Activated naive CD8-positive, alpha-beta T cell treated with anti-CD3 and anti-CD28 coated beads, Interleukin-2, amount 10 ng/mL, durations not matched to agents 7 days and 5 days (primary cell): Measurements from ENCODE around the gene DNAJB8. TPM values are rescaled to one million over a fixed set of nuclear protein-coding genes. Genes with fewer than 3 reads are reported as not detected.

Source experiments
- ATAC-seq: fragments of 150-1000 bp; cut with Tn5 transposase; one replicate; pipeline ENCODE4 v1.10.0; 2021; ENCODE audit warnings: low read depth, moderate library complexity
- POLR2A ChIA-PET: fragments of 350-600 bp; sonication (Branson Sonifier 250); formaldehyde crosslinking; loops from one replicate; lab custom pipeline; 2021; ENCODE audit warnings: antibody characterized with exemption; lab: Charles Lee
- DNase-seq: peaks from one replicate; pipeline ENCODE4 v3.0.0; 2021
- H3K27ac Mint-ChIP-seq: one replicate; pipeline ENCODE4 v1.8.0; 2022; ENCODE audit warnings: mild to moderate bottlenecking, mixed read lengths
- H3K27me3 Mint-ChIP-seq: one replicate; pipeline ENCODE4 v1.8.0; 2022; ENCODE audit warnings: mild to moderate bottlenecking, moderate library complexity, mixed read lengths
- H3K36me3 Mint-ChIP-seq: one replicate; pipeline ENCODE4 v1.8.0; 2021; ENCODE audit warnings: mild to moderate bottlenecking, mixed read lengths
- H3K4me1 Mint-ChIP-seq: one replicate; pipeline ENCODE4 v1.8.0; 2021; ENCODE audit warnings: mixed read lengths
- H3K4me3 Mint-ChIP-seq: one replicate; pipeline ENCODE4 v1.8.0; 2022; ENCODE audit warnings: mild to moderate bottlenecking, moderate library complexity, mixed read lengths
- H3K9me3 Mint-ChIP-seq: one replicate; pipeline ENCODE4 v1.8.0; 2021; ENCODE audit warnings: mixed read lengths
- total RNA-seq, 2 experiments: library from RNA; stranded (reverse); gene quantifications; one replicate each; pipeline ENCODE4 v1.2.3, GENCODE V29; 2021

Gene DNAJB8
- total RNA-seq, 2 experiments from 2014 or later: not detected

DNA sequence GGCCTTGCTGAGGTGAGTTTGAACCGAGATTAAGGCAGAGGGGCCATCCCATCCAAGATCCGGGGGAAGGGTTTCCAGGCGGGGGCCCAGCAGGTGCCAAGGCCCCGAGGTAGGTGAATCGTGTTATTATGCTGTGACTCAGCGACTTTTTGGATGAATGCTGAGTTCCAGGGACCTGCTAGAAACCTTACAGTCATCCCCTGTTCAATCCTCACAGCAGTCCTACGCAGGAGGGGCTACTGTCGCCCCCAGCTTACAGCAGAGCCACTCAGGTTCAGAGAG is 40.9 kb downstream of the DNAJB8 start:
- no peak overlapping the region for H3K4me3 Mint-ChIP-seq
- H3K27me3 Mint-ChIP-seq: peaks cover 20% of the 10 kb centered on the region
- no peak overlapping the region for H3K27ac Mint-ChIP-seq
- DNase-seq (no peak), ATAC-seq (no peak)
- POLR2A ChIA-PET: no interaction called here
- H3K9me3 Mint-ChIP-seq: no peaks in the 10 kb centered on the region
- H3K36me3 Mint-ChIP-seq: no peaks in the 10 kb centered on the region
- H3K4me1 Mint-ChIP-seq: peaks cover 2% of the 10 kb centered on the region

DNA sequence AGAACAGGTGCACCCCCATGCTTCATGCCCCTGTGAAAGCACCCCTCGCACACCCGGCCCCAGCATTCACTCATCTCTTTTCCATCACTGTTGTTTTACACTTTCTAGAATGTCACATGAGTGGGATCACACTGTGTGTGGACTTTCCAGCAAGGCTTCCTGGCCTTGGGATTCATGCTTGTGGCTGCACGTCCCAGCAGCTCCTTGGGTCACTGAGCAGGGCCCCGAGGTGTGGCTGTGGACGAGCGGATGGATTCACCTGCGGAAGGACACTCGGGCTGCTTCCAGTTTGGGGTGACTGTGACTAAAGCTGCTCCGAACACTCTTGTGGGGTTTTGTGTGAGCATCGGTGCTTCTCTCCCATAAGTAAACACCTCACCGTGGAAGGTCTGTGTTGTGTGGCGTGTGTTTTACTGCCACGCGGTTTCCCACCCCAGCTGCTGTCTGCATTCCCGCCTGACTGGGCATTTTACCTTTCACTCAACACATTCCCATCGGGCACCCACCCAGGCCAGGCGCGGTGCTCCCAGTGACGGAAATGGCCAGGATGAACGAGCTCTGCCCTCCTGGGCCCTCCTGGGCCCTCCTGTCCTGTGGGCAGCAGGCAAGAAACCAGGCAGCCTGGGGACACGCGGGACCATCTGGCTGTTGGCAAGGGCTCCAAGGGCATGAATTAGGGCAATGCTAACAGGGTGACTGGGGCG is 41.4 kb downstream of the DNAJB8 start:
- POLR2A ChIA-PET: no interaction called here
- ATAC-seq: no peak
- Mint-ChIP-seq H3K9me3 (no peaks in the 10 kb centered on the region), H3K36me3 (no peaks in the 10 kb centered on the region), H3K4me1 (peaks cover 2% of the 10 kb centered on the region), H3K27ac (no peak overlapping the region), H3K27me3 (peaks cover 15% of the 10 kb centered on the region), H3K4me3 (no peak overlapping the region)
- DNase-seq: no peak

DNA sequence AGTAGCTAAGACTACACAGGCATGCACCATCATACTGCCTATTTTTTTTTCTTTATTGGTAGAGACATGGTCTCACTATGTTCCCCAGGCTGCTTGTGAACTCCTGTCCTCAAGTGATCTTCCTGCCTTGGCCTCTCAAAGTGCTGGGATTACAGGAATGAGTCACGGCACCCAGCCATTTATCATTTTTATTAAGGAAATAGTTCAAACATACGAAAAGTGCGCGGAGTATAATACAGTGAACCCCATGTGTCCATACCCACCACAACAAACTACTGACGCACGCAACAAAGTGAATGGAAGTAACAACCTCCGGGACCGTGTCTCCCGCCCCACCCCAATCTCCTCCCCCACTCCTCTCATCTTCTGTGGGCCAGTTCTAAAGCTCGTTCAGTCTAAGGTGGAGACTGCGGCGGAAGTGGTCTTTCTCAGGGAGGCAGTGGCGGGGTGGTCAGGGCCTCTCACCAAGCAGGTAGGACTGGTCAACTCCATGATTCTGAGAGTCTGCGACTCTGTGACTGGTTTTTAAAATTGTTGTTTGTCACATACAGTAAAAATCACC is 42.1 kb downstream of the DNAJB8 start:
- Mint-ChIP-seq H3K4me3 (no peak overlapping the region), H3K4me1 (peaks cover 2% of the 10 kb centered on the region), H3K36me3 (no peaks in the 10 kb centered on the region), H3K27ac (no peak overlapping the region), H3K9me3 (no peaks in the 10 kb centered on the region), H3K27me3 (peaks cover 12% of the 10 kb centered on the region)
- DNase-seq (no peak), ATAC-seq (no peak)
- POLR2A ChIA-PET: no interaction called here

DNA sequence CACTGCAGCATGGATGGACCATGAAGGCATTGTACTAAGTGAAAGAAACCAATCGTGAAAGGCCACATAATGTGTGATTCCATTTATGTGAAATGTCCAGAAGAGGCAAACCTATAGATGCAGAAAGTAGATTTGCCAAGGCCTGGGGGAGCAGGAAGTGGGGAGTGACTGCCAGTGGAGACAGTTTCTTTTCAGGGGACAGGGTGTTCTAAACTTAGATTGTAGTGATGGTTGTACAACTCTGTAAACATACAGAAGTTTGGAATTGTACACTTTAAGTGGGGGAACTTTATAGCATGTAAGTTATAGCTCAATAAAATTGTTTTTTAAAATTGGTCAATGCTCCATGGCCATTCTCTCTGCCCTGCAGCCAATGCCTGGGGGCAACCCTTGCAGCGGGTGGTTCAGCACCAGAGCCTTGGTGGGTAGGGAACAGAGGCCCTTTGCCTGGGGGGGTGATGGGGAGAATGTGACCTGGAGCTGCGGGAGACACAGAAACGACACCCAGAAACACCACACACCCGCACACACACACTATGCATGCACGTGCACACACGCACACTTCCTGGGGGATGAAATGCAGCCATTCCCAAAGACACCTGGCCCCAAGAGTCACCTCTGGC is 43.1 kb downstream of the DNAJB8 start:
- Mint-ChIP-seq H3K27ac (no peak overlapping the region), H3K27me3 (peaks cover 12% of the 10 kb centered on the region), H3K4me3 (no peak overlapping the region), H3K4me1 (peaks cover 2% of the 10 kb centered on the region), H3K36me3 (no peaks in the 10 kb centered on the region), H3K9me3 (no peaks in the 10 kb centered on the region)
- DNase-seq: no peak
- no peak for ATAC-seq
- POLR2A ChIA-PET: no interaction called here

DNA sequence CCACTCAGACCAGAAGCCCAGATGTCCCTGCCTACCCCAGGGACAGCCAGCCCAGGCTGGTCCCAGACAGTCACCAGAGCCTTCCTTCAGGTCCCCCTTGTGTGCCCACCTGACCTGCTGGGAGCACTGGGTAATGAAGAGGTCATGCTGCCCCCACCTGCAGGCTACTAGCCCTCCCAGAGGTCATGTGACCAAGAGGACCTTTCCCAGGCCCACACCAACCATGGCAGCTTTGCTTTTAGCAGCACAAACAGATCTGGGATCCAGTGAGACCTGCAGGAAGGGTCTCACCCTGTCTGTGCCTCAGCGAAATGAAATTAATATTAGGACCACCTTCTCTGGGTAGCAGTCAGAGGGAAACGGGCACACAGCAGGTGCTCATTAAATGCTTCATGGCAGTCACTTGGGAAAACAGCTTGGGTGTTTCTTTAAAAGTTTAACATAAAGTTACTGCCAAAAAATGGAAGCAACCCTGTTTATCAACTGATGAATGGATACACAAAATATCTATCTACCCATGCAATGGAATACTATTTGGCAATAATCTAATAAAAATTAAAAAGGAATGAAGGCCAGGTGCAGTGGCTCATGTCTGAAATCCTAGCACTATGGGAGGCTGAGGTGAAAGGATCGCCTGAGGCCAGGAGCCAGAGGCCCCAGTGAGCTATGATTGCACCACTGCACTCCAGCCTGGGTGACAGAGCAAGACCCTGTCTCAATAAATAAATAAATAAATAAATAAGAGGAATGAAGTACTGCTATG is 43.7 kb downstream of the DNAJB8 start:
- POLR2A ChIA-PET: no interaction called here
- Mint-ChIP-seq H3K4me1 (peaks cover 2% of the 10 kb centered on the region), H3K27ac (no peak overlapping the region), H3K36me3 (no peaks in the 10 kb centered on the region), H3K9me3 (no peaks in the 10 kb centered on the region), H3K27me3 (peaks cover 10% of the 10 kb centered on the region), H3K4me3 (no peak overlapping the region)
- DNase-seq (no peak), ATAC-seq (no peak)

DNA sequence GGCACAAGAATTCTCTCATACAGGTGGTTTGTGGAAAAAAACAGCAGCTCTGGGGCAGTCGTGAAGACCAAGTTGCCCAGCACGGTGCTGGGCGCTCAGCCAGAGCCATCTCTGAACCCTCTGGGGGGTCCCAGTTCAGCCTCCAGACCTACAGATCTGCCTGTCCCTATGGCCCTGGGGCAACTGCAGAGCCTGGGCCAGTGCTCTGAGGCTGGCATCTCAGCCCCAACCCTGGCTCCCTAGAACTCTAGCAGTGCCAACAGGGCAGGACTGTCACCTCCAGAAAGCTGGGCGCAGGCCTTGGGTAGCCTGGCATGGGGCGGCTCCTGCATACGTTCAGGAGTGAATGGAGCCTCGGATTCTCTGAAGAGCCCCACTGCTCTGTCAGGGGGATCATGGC is 44.7 kb downstream of the DNAJB8 start:
- Mint-ChIP-seq H3K9me3 (no peaks in the 10 kb centered on the region), H3K4me3 (no peak overlapping the region), H3K27me3 (peaks cover 3% of the 10 kb centered on the region), H3K4me1 (peaks cover 2% of the 10 kb centered on the region), H3K36me3 (no peaks in the 10 kb centered on the region), H3K27ac (no peak overlapping the region)
- DNase-seq (no peak), ATAC-seq (no peak)
- POLR2A ChIA-PET: no interaction called here

DNA sequence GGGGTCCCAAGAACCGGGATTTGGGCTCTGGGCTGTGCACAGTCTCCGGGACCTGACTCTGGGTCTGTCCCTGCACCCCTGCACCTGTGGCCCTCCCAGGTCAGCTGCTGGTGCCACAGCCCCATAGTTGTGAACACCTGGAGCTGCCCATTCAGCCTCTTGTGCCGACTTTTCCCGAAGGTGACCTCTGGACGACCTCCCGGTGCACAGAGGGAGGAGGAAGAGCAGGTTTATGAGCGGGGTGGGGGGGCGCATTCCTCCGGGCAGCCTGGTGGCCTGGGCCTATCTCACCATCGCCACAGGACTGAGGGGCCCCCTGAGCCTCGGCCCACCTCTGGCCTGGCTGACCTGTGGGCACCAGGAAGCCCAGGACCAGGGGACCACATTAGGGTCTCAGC is 45.3 kb downstream of the DNAJB8 start:
- DNase-seq: no peak
- Mint-ChIP-seq H3K4me3 (no peak overlapping the region), H3K36me3 (no peaks in the 10 kb centered on the region), H3K9me3 (no peaks in the 10 kb centered on the region), H3K4me1 (peaks cover 2% of the 10 kb centered on the region), H3K27ac (no peak overlapping the region), H3K27me3 (peaks cover 2% of the 10 kb centered on the region)
- ATAC-seq: no peak
- POLR2A ChIA-PET: no interaction called here

DNA sequence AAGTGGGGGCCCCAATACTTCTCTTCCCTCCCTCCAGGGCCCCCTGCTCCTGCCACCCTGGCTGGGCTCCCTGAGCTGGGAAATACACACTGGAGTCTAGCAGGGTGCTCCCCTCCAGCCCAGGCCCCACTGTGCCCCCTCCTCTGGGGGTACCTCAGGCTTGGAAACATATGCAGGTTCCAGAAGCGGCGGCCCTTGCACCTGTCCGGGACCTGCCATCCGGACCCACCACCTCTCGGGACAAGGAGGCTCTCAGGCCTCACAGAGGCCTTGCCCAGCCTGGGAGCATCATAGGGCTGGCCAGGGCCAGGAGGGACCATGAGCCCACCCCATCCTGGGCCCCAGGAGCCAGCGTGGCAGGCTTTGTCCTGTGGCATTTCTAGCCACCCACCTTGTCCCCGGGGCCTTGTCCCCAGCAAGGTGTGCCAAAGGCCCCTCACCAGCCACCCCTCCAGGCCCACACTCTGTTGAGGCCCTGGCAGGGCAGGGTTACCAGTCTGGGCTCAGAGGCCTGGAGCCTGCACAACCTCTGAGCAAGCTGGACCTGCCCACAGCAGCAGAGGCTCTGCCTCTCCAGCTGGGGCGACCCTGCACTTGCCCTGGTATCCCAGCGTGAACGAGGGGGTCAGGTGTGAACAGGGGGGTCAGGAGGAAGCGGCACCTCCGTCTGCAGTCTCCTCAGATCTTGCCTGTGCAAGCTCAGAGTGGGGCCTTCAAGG is 45.8 kb downstream of the DNAJB8 start:
- peak; percentile 14 for ATAC-seq

DNA sequence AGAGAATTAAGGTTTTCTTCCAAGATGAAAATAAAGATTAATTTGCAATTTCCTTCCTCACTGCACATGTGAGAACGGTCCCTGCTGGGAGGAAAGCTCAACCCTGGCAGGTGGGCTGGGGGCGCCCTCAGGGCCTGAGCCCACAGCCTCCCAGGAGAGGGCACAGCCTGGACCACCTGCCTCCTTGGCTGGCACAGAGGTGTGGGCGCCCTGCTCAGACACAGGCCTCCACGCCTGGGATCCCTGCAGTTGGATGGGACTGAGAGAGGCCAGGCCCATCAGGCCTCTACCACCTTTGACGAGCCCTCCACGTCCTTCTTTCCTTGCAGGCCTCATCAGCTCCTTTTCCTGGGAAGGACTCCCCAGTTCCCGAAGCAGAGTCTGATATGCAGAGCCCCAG is 46.4 kb downstream of the DNAJB8 start:
- POLR2A ChIA-PET: no interaction called here
- H3K27me3 Mint-ChIP-seq: peaks cover 2% of the 10 kb centered on the region
- H3K4me3 Mint-ChIP-seq: no peak overlapping the region
- H3K9me3 Mint-ChIP-seq: no peaks in the 10 kb centered on the region
- ATAC-seq: no peak
- H3K27ac Mint-ChIP-seq: no peak overlapping the region
- H3K4me1 Mint-ChIP-seq: peaks cover 2% of the 10 kb centered on the region
- no peak for DNase-seq
- no peaks in the 10 kb centered on the region for H3K36me3 Mint-ChIP-seq

More for the DNA sequence above, 45.8 kb downstream of the DNAJB8 start:
- Mint-ChIP-seq H3K9me3 (no peaks in the 10 kb centered on the region), H3K27ac (no peak overlapping the region), H3K27me3 (peaks cover 2% of the 10 kb centered on the region), H3K4me1 (peaks cover 2% of the 10 kb centered on the region), H3K4me3 (no peak overlapping the region), H3K36me3 (no peaks in the 10 kb centered on the region)
- DNase-seq: no peak
- POLR2A ChIA-PET: no interaction called here

DNA sequence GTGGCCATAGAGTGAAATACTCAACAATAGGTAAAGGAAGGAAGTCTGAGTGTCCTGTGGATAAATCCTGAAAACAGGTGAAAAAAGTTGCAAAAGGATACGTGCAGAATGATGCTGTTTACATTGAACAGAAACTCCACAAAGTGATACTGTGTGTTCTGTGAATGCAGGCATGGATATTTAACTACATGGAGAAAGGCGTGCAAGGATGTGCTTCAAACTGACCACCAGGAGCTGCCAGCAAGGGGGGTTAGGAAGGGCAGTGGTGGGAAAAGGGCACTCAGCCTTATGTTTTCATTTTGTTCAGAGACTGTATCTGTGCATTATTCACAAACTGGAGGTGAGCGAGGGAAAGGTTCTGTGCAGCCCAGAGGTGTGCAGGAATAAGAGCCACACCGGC is 47.4 kb downstream of the DNAJB8 start:
- H3K9me3 Mint-ChIP-seq: no peaks in the 10 kb centered on the region
- H3K4me3 Mint-ChIP-seq: no peak overlapping the region
- no peak for ATAC-seq
- H3K36me3 Mint-ChIP-seq: no peaks in the 10 kb centered on the region
- no peak overlapping the region for H3K27ac Mint-ChIP-seq
- peaks cover 2% of the 10 kb centered on the region for H3K4me1 Mint-ChIP-seq
- DNase-seq: no peak
- peaks cover 2% of the 10 kb centered on the region for H3K27me3 Mint-ChIP-seq
- POLR2A ChIA-PET: no interaction called here

DNA sequence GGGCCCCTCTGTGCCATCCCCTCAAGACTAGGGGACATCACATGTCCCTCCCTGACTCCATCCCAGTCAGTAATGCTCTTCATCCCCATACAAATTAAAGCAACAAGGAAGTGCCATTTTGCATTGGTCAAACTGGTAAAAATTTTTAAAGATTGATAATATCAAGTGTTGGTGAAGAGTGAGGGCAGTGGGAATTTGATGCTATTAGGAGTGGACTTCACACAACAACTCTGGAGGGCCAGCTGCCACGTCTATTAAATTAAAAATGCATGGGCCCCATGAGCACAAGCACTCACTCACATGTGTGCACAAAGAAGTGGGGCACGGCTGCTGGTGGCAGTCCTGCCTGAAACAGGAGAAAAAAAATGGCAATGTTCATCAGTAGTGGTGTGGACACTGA is 47.8 kb downstream of the DNAJB8 start:
- Mint-ChIP-seq H3K27ac (no peak overlapping the region), H3K9me3 (no peaks in the 10 kb centered on the region), H3K4me3 (no peak overlapping the region), H3K36me3 (no peaks in the 10 kb centered on the region), H3K27me3 (no peaks in the 10 kb centered on the region), H3K4me1 (peaks cover 2% of the 10 kb centered on the region)
- DNase-seq (no peak), ATAC-seq (no peak)
- POLR2A ChIA-PET: no interaction called here

DNA sequence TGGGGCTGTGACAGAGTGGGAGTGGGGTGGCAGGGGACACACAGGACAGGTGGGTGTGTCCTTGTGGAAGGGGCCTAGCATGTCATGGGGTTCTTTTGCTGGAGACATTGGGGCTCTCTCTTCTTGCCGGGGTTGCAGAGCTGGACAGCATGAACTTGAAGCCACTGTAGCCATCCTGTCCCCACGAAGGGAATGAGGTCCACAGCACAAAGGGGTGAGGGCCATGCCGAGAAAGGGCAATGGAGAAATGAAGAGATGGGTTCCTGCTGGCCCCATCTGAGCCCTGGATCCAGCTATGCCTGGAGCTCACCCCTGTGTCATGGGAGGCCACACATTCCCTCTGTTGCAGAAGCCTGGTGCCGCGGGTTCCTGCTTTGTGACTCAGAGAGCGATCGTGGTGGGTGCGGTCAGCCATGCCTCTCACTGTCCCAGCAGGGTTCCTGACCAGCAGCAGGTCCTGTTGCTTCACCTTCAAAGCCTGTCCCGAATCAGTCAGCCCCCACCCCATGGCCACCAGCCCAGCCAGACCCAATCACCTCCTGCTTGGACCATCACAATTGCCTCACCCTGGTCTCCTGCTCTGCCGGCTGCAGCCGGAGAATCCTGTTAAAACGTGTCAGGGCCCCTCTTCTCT is 50.0 kb downstream of the DNAJB8 start:
- Mint-ChIP-seq H3K4me3 (no peak overlapping the region), H3K27ac (no peak overlapping the region), H3K9me3 (no peaks in the 10 kb centered on the region), H3K36me3 (no peaks in the 10 kb centered on the region), H3K27me3 (no peaks in the 10 kb centered on the region), H3K4me1 (no peaks in the 10 kb centered on the region)
- DNase-seq: no peak
- POLR2A ChIA-PET: no interaction called here
- no peak for ATAC-seq
